ENCODE measurements around the gene ATN1. TPM values are rescaled to one million over a fixed set of nuclear protein-coding genes. Genes with fewer than 3 reads are reported as not detected.

The ATN1 gene, protein sequence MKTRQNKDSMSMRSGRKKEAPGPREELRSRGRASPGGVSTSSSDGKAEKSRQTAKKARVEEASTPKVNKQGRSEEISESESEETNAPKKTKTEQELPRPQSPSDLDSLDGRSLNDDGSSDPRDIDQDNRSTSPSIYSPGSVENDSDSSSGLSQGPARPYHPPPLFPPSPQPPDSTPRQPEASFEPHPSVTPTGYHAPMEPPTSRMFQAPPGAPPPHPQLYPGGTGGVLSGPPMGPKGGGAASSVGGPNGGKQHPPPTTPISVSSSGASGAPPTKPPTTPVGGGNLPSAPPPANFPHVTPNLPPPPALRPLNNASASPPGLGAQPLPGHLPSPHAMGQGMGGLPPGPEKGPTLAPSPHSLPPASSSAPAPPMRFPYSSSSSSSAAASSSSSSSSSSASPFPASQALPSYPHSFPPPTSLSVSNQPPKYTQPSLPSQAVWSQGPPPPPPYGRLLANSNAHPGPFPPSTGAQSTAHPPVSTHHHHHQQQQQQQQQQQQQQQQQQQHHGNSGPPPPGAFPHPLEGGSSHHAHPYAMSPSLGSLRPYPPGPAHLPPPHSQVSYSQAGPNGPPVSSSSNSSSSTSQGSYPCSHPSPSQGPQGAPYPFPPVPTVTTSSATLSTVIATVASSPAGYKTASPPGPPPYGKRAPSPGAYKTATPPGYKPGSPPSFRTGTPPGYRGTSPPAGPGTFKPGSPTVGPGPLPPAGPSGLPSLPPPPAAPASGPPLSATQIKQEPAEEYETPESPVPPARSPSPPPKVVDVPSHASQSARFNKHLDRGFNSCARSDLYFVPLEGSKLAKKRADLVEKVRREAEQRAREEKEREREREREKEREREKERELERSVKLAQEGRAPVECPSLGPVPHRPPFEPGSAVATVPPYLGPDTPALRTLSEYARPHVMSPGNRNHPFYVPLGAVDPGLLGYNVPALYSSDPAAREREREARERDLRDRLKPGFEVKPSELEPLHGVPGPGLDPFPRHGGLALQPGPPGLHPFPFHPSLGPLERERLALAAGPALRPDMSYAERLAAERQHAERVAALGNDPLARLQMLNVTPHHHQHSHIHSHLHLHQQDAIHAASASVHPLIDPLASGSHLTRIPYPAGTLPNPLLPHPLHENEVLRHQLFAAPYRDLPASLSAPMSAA (N-terminal part only)
- total RNA-seq = 12.7 and 13.8 TPM in 2 replicates

GRCh38 chr12:6927379-6928021, at the start of gene ATN1:
Gene ATN1 (plus strand): TSS chr12:6927959. CDS start chr12:6934002, 6,043 bp downstream.

GRCh38 chr12:6904280-6905276, 23.2 kb upstream of the ATN1 start, which contains the start of gene LRRC23:
Gene LRRC23 (plus strand): TSS chr12:6904822. CDS start chr12:6905634, 812 bp downstream.

DNA sequence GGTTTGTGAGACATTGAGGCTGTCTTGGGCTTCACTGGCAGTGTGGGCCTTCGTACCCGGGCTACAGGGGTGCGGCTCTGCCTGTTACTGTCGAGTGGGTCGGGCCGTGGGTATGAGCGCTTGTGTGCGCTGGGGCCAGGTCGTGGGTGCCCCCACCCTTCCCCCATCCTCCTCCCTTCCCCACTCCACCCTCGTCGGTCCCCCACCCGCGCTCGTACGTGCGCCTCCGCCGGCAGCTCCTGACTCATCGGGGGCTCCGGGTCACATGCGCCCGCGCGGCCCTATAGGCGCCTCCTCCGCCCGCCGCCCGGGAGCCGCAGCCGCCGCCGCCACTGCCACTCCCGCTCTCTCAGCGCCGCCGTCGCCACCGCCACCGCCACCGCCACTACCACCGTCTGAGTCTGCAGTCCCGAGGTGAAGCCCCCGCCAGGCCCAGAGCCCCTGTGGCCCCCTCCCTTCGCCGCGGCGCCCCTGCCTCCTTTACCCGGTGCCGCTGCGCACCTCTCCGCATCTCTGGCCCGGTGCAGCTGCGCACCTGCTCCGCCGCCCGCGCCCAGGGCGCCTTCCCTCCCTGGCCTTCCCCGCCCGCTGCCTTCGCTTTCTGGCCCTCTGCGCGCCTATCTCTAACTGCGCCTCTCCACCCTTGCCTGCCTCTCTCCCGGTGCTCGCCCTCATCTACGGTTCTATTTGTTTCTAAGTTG, 13.4 kb upstream of the ATN1 start, which contains the start of gene ENO2:
ENO2 (plus strand) TSS at position 335 of the 701 bp plus-strand sequence. CDS start 1,253 bp downstream, outside the sequence.

GRCh38 chr12:6943722-6944380, 16.1 kb downstream of the ATN1 start, which contains the start of the genes C12orf57 and RNU7-1:
Gene C12orf57 (plus strand): TSS chr12:6944022. CDS start chr12:6944122, 100 bp downstream.
Gene RNU7-1 (plus strand): TSS chr12:6943816.

GRCh38 chr12:6950811-6951540, 23.2 kb downstream of the ATN1 start, which contains the start of gene PTPN6:
Gene PTPN6 (plus strand): TSS chr12:6951356. CDS start chr12:6951513, 157 bp downstream.

Other genes starting within 250 kb of the ATN1 start
- gene ZNF384, start 238.6 kb upstream of the ATN1 start, total RNA-seq = 16.7 and 26.2 TPM in 2 replicates
- not detected in 2 replicates for gene PIANP, start 227.1 kb upstream of the ATN1 start, total RNA-seq
- gene COPS7A, start 203.9 kb upstream of the ATN1 start, total RNA-seq = 127 and 144 TPM in 2 replicates
- gene MLF2, start 174.8 kb upstream of the ATN1 start, total RNA-seq = 274 and 381 TPM in 2 replicates
- 296 and 339 TPM in 2 replicates for gene PTMS, start 161.6 kb upstream of the ATN1 start, total RNA-seq
- gene LAG3, start 155.4 kb upstream of the ATN1 start, total RNA-seq = under 0.01 and 0.35 TPM in 2 replicates
- under 0.01 TPM in 1 of 2 replicates, not detected in the other for gene CD4, start 138.4 kb upstream of the ATN1 start, total RNA-seq
- gene GPR162, start 106.1 kb upstream of the ATN1 start, total RNA-seq = 1.8 and 3.2 TPM in 2 replicates
- gene P3H3, start 99.6 kb upstream of the ATN1 start, total RNA-seq = 69.5 and 75.1 TPM in 2 replicates
- 0.29 and 1.8 TPM in 2 replicates for gene GNB3, start 87.0 kb upstream of the ATN1 start, total RNA-seq
- gene CDCA3, start 76.7 kb upstream of the ATN1 start, total RNA-seq = 36.3 and 53.9 TPM in 2 replicates
- 89.4 and 97.7 TPM in 2 replicates for gene USP5, start 75.8 kb upstream of the ATN1 start, total RNA-seq
- gene TPI1, start 60.4 kb upstream of the ATN1 start, total RNA-seq = 1,607 and 1,656 TPM in 2 replicates
- gene SPSB2, start 54.7 kb upstream of the ATN1 start, total RNA-seq = 4.9 and 12.8 TPM in 2 replicates
- 13.0 and 18.8 TPM in 2 replicates for gene LRRC23, start 23.1 kb upstream of the ATN1 start, total RNA-seq
- 8.9 and 9.0 TPM in 2 replicates for gene ENO2, start 13.4 kb upstream of the ATN1 start, total RNA-seq
- not detected in 2 replicates for gene RNU7-1, start 15.9 kb downstream of the ATN1 start, total RNA-seq
- gene C12orf57, start 16.1 kb downstream of the ATN1 start, total RNA-seq = 314 and 317 TPM in 2 replicates
- not detected in 2 replicates for gene PTPN6, start 23.4 kb downstream of the ATN1 start, total RNA-seq
- 393 and 424 TPM in 2 replicates for gene PHB2, start 42.7 kb downstream of the ATN1 start, total RNA-seq
- gene EMG1, start 43.0 kb downstream of the ATN1 start, total RNA-seq = 46.7 and 53.5 TPM in 2 replicates
- 32.0 and 36.5 TPM in 2 replicates for gene LPCAT3, start 90.5 kb downstream of the ATN1 start, total RNA-seq
- 70.9 and 75.1 TPM in 2 replicates for gene C1S, start 132.8 kb downstream of the ATN1 start, total RNA-seq
- 125 and 158 TPM in 2 replicates for gene C1R, start 164.5 kb downstream of the ATN1 start, total RNA-seq
- gene C1RL, start 181.3 kb downstream of the ATN1 start, total RNA-seq = 34.3 and 48.2 TPM in 2 replicates
- gene RBP5, start 200.9 kb downstream of the ATN1 start, total RNA-seq = not detected in 2 replicates
- gene CLSTN3, start 202.4 kb downstream of the ATN1 start, total RNA-seq = 8.6 and 16.0 TPM in 2 replicates

Data from myometrial cell (primary cell).